Kidney (tissue), 14 donors: ENCODE measurements around the gene TCF19. TPM values are rescaled to one million over a fixed set of nuclear protein-coding genes. Genes with fewer than 3 reads are reported as not detected.
A peak's percentile ranks its signal among the peaks of the same experiment; 100 is the strongest.

Experiments used
- DNase-seq, 5 donors: peaks; one replicate each; pipeline ENCODE4 v3.0.0-alpha.2; 2013 to 2020
- FAIRE-seq: peaks from 2 replicates; lab custom pipeline; 2012; peaks lifted over from hg19 to GRCh38; lab: Jason Lieb, UNC
- H3K27ac ChIP-seq, 2 donors: one replicate each; pipeline ENCODE4 v1.7.0; 2013; ENCODE audit warnings: low read depth in 2 of 2, low read length in 2 of 2, inconsistent platforms in 1 of 2
- H3K27me3 ChIP-seq: one replicate; pipeline ENCODE4 v1.7.1; 2013; ENCODE audit warnings: low read length, inconsistent platforms; ENCODE audit not compliant: control insufficient read depth, insufficient read depth
- H3K36me3 ChIP-seq, 3 donors: one replicate each; pipeline versions ENCODE4 v1.7.0 to v1.7.1; 2013; ENCODE audit warnings: low read length in 3 of 3, control low read depth in 1 of 3, inconsistent platforms in 1 of 3; ENCODE audit not compliant: insufficient read depth in 3 of 3, control insufficient read depth in 2 of 3
- H3K4me1 ChIP-seq, 3 donors: one replicate each; pipeline versions ENCODE4 v1.7.0 to v1.7.1; 2013; ENCODE audit warnings: low read length in 3 of 3, inconsistent platforms in 1 of 3, low read depth in 1 of 3; ENCODE audit not compliant: control insufficient read depth in 2 of 3, insufficient read depth in 2 of 3
- H3K4me3 ChIP-seq, 3 donors: one replicate each; pipeline versions ENCODE4 v1.7.0 to v1.8.1; 2013; ENCODE audit warnings: low read length in 3 of 3, control low read depth in 1 of 3, inconsistent platforms in 1 of 3
- H3K9ac ChIP-seq, 3 donors: one replicate each; pipeline versions ENCODE4 v1.7.0 to v1.7.1; 2013; ENCODE audit warnings: low read length in 3 of 3, control low read depth in 1 of 3, inconsistent platforms in 1 of 3
- H3K9me3 ChIP-seq, 3 donors: one replicate each; pipeline versions ENCODE4 v1.7.0 to v1.7.1; 2013; ENCODE audit warnings: low read length in 3 of 3, control low read depth in 1 of 3, inconsistent platforms in 1 of 3; ENCODE audit not compliant: control insufficient read depth in 2 of 3, insufficient read depth in 1 of 3
- CTCF ChIP-seq: IDR thresholded peaks from 3 replicates; pipeline ENCODE4 v1.5.1; 2012; ENCODE audit warnings: mild to moderate bottlenecking, moderate library complexity, borderline replicate concordance; ENCODE audit not compliant: insufficient read depth; ENCODE audit errors: extremely low read depth
- intact Hi-C: fragments of 100-400 bp; cut with DNase I; formaldehyde crosslinking; loops from one replicate; pipeline ENCODE4 v1.11.1; 2022
- polyA plus RNA-seq: library from polyadenylated mRNA; stranded (reverse); fragments of 350-450 nt; fragmentation: Illumina TruSeq; extraction: RNeasy Lipid Tissue Mini Kit (QIAGEN cat#74804); gene quantifications from one replicate; pipeline ENCODE4 v1.2.3, GENCODE V29; 2014; ENCODE audit warnings: low read depth, low replicate concordance; ENCODE audit not compliant: insufficient read depth
- total RNA-seq: library from RNA; stranded (reverse); fragmentation: NEBNext Ultra II Directional; extraction: Animal tissue kit (Norgen Biotek cat#: 25700); gene quantifications from one replicate; pipeline ENCODE4 v1.2.1, GENCODE V29; 2021
- donor health status: control.
- donor health status: control.
- donor health status: control.
- donor health status: control.
- donor health status: control.
- donor health status: DM: yes; HTN: yes; CAD: no.
- donor health status: Normal renal cell carcinoma (clear cell type).

TCF19 gene
- total and polyA plus RNA-seq, 2 donors from 2014 or later: 5.1 to 7.1 TPM

GRCh38 chr6:31152781-31153180 lies 5.6 kb upstream of the TCF19 start:
- intact Hi-C loops: no loop called here
- TF ChIP-seq CTCF: no peak
- no peak for FAIRE-seq
- Histone ChIP-seq H3K4me1 (peaks cover 0 to 6% (median 5%) of the 10 kb centered on the region in 3 donors), H3K36me3 (no peaks in the 10 kb centered on the region), H3K27ac (no peak overlapping the region), H3K9ac (no peak overlapping the region), H3K9me3 (no peaks in the 10 kb centered on the region), H3K27me3 (no peaks in the 10 kb centered on the region), H3K4me3 (no peak overlapping the region)
- peak in 4 of 5 donors; percentile 51 to 73 (median 64) for DNase-seq

GRCh38 chr6:31154436-31154835 lies 4.0 kb upstream of the TCF19 start:
- Histone ChIP-seq H3K4me3 (no peak overlapping the region), H3K4me1 (peaks cover 0 to 7% (median 6%) of the 10 kb centered on the region in 3 donors), H3K9ac (no peak overlapping the region), H3K27ac (no peak overlapping the region), H3K36me3 (no peaks in the 10 kb centered on the region), H3K9me3 (no peaks in the 10 kb centered on the region), H3K27me3 (no peaks in the 10 kb centered on the region)
- TF ChIP-seq CTCF: no peak
- intact Hi-C loops: no loop called here
- DNase-seq: no peak
- FAIRE-seq: no peak

GRCh38 chr6:31156641-31157040 lies 1.7 kb upstream of the TCF19 start:
- TF ChIP-seq CTCF: no peak
- no peak overlapping the region for H3K4me3 ChIP-seq
- peaks cover 0 to 9% (median 6%) of the 10 kb centered on the region in 3 donors for H3K4me1 ChIP-seq
- H3K9ac ChIP-seq: no peak overlapping the region
- no peaks in the 10 kb centered on the region for H3K27me3 ChIP-seq
- no peak overlapping the region for H3K27ac ChIP-seq
- no peaks in the 10 kb centered on the region for H3K9me3 ChIP-seq
- FAIRE-seq (no peak), DNase-seq (peak in 3 of 5 donors; percentile 30 to 62 (median 46))
- H3K36me3 ChIP-seq: no peaks in the 10 kb centered on the region
- intact Hi-C loops: no loop called here
